K562 (cell line): ENCODE results near the gene LTK. TPM values are rescaled to one million over a fixed set of nuclear protein-coding genes. Genes with fewer than 3 reads are reported as not detected.

Source experiments
- DNMT1 ChIP-seq: fragments of 450-650 bp; IDR thresholded peaks from 2 replicates; pipeline ENCODE4 v1.6.1; 2016; ENCODE audit warnings: antibody characterized with exemption, mild to moderate bottlenecking
- GATAD2B ChIP-seq: fragments of 450-650 bp; IDR thresholded peaks from 2 replicates; pipeline ENCODE4 v1.6.1; 2017; ENCODE audit warnings: mild to moderate bottlenecking, borderline replicate concordance
- NFRKB ChIP-seq: fragments of 450-650 bp; IDR thresholded peaks from 2 replicates; pipeline ENCODE4 v1.6.1; 2016; ENCODE audit warnings: low read depth
- ZNF79 ChIP-seq: fragments of 250-450 bp; sonication (Bioruptor Pico); IDR thresholded peaks from 2 replicates; pipeline ENCODE4 v1.4.0; 2020; ENCODE audit warnings: low read depth, mild to moderate bottlenecking, moderate library complexity
- polyA plus RNA-seq, 8 experiments: library from polyadenylated mRNA; depleted of rRNA in 4 of 8; stranded (reverse) in 5 of 8; unstranded in 3 of 8; fragments of >200 nt; fragmentation: Nextera tagmentation in 2 of 8; fragmentation: Illumina TruSeq in 1 of 8; extraction: Ambion mirVana in 2 of 8; extraction: Trizol in 1 of 8; gene quantifications; 2 replicates each; pipeline versions ENCODE4 v1.2.1 to v1.2.3, GENCODE V29; 2011 to 2014; ENCODE audit warnings: inconsistent platforms in 1 of 8, missing spikeins in 1 of 8
- total RNA-seq, 7 experiments: library from RNA; depleted of rRNA in 6 of 7; stranded (reverse); fragments of >200 nt in 6 of 7; fragmentation: Illumina TruSeq in 2 of 7; extraction: Trizol in 2 of 7; gene quantifications; 2 replicates each; pipeline versions ENCODE4 v1.2.1 to v1.2.3, GENCODE V29; 2011 to 2021; ENCODE audit warnings: low replicate concordance in 1 of 7
- TF ChIP-seq, protein P1 (sequence below): fragments of 450-650 bp; IDR thresholded peaks from 2 replicates; pipeline ENCODE4 v1.6.1; 2016; ENCODE audit warnings: mild to moderate bottlenecking, moderate library complexity
- TF ChIP-seq, protein P2 (sequence below): fragments of 200-800 bp; sonication (Bioruptor generic); IDR thresholded peaks from 2 replicates; pipeline ENCODE4 v1.6.1; 2017; ENCODE audit warnings: missing genetic modification characterization, missing compliant biosample characterization
- TF ChIP-seq, protein P3 (sequence below): fragments of 250-450 bp; sonication (Bioruptor Pico); IDR thresholded peaks from 2 replicates; pipeline ENCODE4 v1.8.0; 2021; ENCODE audit warnings: mild to moderate bottlenecking, moderate library complexity
- TF ChIP-seq, protein P4 (sequence below): fragments of 250-450 bp; sonication (Bioruptor Pico); IDR thresholded peaks from 2 replicates; pipeline ENCODE4 v1.4.0; 2020

The LTK gene
- total and polyA plus RNA-seq, 9 of the 15 experiments (the other 6 are each of a cell fraction or from before 2014, with no cell fraction given) = 0.25 to 4.4 (median 1.8) TPM

DNA sequence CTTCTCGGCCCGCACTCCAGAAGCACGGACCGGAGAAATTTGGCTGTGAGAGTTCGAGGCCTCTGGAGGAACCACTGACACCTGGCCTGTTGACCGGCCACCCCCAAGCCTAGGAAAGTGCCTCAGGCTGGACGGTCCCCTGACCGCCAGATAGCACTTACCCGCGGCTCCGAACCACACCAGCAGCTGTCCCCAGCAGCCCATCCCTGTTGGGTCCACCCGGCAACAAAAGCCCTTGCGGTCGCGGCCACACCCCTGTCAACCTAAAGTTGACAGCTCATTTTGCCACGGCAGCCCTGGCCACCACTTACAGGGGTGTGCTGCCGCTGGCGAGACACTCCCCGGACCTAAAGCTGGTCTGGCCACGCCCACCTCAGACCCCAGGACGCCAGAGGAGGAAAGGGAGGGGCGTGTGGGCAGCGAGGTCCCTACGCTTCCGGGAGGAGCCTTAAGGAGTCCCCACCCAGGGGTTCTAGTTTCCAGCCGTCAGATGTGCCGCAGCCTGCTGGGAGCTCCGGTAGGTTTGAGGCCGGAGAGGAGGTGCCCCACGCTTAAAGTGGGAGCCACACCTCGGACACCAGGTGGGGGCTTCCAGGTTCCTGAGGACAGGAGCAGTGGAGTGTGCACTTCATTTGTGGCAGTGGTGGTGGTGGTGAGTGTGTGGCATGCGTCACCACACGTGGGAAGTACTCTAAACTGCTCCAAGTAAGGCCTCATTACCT lies at the start of gene LTK (continued):
- TF ChIP-seq, protein P1, sequence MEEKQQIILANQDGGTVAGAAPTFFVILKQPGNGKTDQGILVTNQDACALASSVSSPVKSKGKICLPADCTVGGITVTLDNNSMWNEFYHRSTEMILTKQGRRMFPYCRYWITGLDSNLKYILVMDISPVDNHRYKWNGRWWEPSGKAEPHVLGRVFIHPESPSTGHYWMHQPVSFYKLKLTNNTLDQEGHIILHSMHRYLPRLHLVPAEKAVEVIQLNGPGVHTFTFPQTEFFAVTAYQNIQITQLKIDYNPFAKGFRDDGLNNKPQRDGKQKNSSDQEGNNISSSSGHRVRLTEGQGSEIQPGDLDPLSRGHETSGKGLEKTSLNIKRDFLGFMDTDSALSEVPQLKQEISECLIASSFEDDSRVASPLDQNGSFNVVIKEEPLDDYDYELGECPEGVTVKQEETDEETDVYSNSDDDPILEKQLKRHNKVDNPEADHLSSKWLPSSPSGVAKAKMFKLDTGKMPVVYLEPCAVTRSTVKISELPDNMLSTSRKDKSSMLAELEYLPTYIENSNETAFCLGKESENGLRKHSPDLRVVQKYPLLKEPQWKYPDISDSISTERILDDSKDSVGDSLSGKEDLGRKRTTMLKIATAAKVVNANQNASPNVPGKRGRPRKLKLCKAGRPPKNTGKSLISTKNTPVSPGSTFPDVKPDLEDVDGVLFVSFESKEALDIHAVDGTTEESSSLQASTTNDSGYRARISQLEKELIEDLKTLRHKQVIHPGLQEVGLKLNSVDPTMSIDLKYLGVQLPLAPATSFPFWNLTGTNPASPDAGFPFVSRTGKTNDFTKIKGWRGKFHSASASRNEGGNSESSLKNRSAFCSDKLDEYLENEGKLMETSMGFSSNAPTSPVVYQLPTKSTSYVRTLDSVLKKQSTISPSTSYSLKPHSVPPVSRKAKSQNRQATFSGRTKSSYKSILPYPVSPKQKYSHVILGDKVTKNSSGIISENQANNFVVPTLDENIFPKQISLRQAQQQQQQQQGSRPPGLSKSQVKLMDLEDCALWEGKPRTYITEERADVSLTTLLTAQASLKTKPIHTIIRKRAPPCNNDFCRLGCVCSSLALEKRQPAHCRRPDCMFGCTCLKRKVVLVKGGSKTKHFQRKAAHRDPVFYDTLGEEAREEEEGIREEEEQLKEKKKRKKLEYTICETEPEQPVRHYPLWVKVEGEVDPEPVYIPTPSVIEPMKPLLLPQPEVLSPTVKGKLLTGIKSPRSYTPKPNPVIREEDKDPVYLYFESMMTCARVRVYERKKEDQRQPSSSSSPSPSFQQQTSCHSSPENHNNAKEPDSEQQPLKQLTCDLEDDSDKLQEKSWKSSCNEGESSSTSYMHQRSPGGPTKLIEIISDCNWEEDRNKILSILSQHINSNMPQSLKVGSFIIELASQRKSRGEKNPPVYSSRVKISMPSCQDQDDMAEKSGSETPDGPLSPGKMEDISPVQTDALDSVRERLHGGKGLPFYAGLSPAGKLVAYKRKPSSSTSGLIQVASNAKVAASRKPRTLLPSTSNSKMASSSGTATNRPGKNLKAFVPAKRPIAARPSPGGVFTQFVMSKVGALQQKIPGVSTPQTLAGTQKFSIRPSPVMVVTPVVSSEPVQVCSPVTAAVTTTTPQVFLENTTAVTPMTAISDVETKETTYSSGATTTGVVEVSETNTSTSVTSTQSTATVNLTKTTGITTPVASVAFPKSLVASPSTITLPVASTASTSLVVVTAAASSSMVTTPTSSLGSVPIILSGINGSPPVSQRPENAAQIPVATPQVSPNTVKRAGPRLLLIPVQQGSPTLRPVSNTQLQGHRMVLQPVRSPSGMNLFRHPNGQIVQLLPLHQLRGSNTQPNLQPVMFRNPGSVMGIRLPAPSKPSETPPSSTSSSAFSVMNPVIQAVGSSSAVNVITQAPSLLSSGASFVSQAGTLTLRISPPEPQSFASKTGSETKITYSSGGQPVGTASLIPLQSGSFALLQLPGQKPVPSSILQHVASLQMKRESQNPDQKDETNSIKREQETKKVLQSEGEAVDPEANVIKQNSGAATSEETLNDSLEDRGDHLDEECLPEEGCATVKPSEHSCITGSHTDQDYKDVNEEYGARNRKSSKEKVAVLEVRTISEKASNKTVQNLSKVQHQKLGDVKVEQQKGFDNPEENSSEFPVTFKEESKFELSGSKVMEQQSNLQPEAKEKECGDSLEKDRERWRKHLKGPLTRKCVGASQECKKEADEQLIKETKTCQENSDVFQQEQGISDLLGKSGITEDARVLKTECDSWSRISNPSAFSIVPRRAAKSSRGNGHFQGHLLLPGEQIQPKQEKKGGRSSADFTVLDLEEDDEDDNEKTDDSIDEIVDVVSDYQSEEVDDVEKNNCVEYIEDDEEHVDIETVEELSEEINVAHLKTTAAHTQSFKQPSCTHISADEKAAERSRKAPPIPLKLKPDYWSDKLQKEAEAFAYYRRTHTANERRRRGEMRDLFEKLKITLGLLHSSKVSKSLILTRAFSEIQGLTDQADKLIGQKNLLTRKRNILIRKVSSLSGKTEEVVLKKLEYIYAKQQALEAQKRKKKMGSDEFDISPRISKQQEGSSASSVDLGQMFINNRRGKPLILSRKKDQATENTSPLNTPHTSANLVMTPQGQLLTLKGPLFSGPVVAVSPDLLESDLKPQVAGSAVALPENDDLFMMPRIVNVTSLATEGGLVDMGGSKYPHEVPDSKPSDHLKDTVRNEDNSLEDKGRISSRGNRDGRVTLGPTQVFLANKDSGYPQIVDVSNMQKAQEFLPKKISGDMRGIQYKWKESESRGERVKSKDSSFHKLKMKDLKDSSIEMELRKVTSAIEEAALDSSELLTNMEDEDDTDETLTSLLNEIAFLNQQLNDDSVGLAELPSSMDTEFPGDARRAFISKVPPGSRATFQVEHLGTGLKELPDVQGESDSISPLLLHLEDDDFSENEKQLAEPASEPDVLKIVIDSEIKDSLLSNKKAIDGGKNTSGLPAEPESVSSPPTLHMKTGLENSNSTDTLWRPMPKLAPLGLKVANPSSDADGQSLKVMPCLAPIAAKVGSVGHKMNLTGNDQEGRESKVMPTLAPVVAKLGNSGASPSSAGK = peak; percentile 60
- TF ChIP-seq, protein P2, sequence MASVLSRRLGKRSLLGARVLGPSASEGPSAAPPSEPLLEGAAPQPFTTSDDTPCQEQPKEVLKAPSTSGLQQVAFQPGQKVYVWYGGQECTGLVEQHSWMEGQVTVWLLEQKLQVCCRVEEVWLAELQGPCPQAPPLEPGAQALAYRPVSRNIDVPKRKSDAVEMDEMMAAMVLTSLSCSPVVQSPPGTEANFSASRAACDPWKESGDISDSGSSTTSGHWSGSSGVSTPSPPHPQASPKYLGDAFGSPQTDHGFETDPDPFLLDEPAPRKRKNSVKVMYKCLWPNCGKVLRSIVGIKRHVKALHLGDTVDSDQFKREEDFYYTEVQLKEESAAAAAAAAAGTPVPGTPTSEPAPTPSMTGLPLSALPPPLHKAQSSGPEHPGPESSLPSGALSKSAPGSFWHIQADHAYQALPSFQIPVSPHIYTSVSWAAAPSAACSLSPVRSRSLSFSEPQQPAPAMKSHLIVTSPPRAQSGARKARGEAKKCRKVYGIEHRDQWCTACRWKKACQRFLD (CRISPR knock-in tag) = no peak
- TF ChIP-seq, protein P3, sequence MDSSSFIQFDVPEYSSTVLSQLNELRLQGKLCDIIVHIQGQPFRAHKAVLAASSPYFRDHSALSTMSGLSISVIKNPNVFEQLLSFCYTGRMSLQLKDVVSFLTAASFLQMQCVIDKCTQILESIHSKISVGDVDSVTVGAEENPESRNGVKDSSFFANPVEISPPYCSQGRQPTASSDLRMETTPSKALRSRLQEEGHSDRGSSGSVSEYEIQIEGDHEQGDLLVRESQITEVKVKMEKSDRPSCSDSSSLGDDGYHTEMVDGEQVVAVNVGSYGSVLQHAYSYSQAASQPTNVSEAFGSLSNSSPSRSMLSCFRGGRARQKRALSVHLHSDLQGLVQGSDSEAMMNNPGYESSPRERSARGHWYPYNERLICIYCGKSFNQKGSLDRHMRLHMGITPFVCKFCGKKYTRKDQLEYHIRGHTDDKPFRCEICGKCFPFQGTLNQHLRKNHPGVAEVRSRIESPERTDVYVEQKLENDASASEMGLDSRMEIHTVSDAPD (CRISPR knock-in tag) = no peak
- TF ChIP-seq GATAD2B (0 out of 2 replicates have a peak, but pooled peaks have one; percentile 32), NFRKB (no peak), ZNF79 (CRISPR knock-in tag) (no peak), DNMT1 (no peak)
- TF ChIP-seq, protein P4, sequence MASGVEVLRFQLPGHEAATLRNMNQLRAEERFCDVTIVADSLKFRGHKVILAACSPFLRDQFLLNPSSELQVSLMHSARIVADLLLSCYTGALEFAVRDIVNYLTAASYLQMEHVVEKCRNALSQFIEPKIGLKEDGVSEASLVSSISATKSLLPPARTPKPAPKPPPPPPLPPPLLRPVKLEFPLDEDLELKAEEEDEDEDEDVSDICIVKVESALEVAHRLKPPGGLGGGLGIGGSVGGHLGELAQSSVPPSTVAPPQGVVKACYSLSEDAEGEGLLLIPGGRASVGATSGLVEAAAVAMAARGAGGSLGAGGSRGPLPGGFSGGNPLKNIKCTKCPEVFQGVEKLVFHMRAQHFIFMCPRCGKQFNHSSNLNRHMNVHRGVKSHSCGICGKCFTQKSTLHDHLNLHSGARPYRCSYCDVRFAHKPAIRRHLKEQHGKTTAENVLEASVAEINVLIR (CRISPR knock-in tag) = no peak
